ENCODE results near the gene SNAI1.

The SNAI1 gene

GRCh38 chr20:50013976-50014375 lies 31.2 kb downstream of the SNAI1 start:
- H3K4me2 ChIP-seq (ENCODE audit: low read depth, low read length): no peak overlapping the region
- DNase-seq: no peak
- no peak overlapping the region for H3K4me3 ChIP-seq (ENCODE audit: low read length)
- no peaks in the 10 kb centered on the region for H3K79me2 ChIP-seq (ENCODE audit: low read length)
- H3K27me3 ChIP-seq (replicated peaks; ENCODE audit: insufficient read depth, low read length): no peaks in the 10 kb centered on the region
- no peaks in the 10 kb centered on the region for H3K9me2 ChIP-seq (replicated peaks; ENCODE audit: insufficient read depth, low read length)
- no peaks in the 10 kb centered on the region for H3K9me3 ChIP-seq (replicated peaks; ENCODE audit: insufficient read depth, low read length)
- H3K4me1 ChIP-seq (ENCODE audit: low read length): peaks cover 8% of the 10 kb centered on the region
- H2AFZ ChIP-seq (ENCODE audit: low read length): no peak overlapping the region
- peaks cover 10% of the 10 kb centered on the region for H3F3A ChIP-seq (ENCODE audit: insufficient read depth, low read length)
- TF ChIP-seq EZH2 (optimal IDR thresholded peaks at IDR 0.05; ENCODE audit: low read depth, low read length): no peak
- TF ChIP-seq EZH2phosphoT487 (IDR thresholded peaks at IDR 0.05; ENCODE audit: low read length): no peak
- TF ChIP-seq CTCF (IDR thresholded peaks at IDR 0.05; ENCODE audit: low read length): no peak
- no peak overlapping the region for H3K9ac ChIP-seq (ENCODE audit: low read length)
- H3K27ac ChIP-seq (ENCODE audit: low read length): no peak overlapping the region
- no peaks in the 10 kb centered on the region for H3K36me3 ChIP-seq (replicated peaks; ENCODE audit: insufficient read depth, low read length)
- no peaks in the 10 kb centered on the region for H4K20me1 ChIP-seq (ENCODE audit: insufficient read depth, low read length)

- Histone ChIP-seq H3K9ac (ENCODE audit: low read length) (no peak overlapping the region), H3K4me1 (ENCODE audit: low read length) (peaks cover 8% of the 10 kb centered on the region), H3K79me2 (ENCODE audit: low read length) (no peaks in the 10 kb centered on the region)
Observed at GRCh38 chr20:50014570-50015562, 32.1 kb downstream of the SNAI1 start.

DNA sequence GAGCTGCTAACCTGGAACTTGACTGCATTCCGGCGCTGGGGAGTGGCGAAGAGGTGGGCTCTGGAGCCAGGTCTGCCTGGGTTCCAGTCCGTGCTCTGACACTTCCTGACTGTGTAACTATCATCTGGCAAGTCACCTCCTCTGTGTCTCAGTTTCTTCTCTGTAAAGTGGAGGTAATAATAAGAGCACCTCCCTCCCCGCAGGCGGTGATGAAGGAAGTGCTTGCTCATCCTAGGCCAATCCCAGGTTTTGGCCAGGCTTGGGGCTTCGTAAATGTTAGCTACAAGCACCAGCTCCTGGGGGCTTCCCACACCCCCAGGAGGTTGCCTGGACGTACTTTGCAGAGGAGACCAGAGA lies 32.8 kb downstream of the SNAI1 start:
- no peaks in the 10 kb centered on the region for H4K20me1 ChIP-seq (ENCODE audit: insufficient read depth, low read length)
- no peak overlapping the region for H3K27ac ChIP-seq (ENCODE audit: low read length)
- H3K36me3 ChIP-seq (replicated peaks; ENCODE audit: insufficient read depth, low read length): no peaks in the 10 kb centered on the region
- DNase-seq: no peak
- no peak overlapping the region for H3K4me3 ChIP-seq (ENCODE audit: low read length)
- H3K79me2 ChIP-seq (ENCODE audit: low read length): no peaks in the 10 kb centered on the region
- H3K4me1 ChIP-seq (ENCODE audit: low read length): peaks cover 8% of the 10 kb centered on the region
- H3F3A ChIP-seq (ENCODE audit: insufficient read depth, low read length): peaks cover 10% of the 10 kb centered on the region
- no peaks in the 10 kb centered on the region for H3K9me3 ChIP-seq (replicated peaks; ENCODE audit: insufficient read depth, low read length)
- H2AFZ ChIP-seq (ENCODE audit: low read length): no peak overlapping the region
- H3K27me3 ChIP-seq (replicated peaks; ENCODE audit: insufficient read depth, low read length): no peaks in the 10 kb centered on the region
- H3K4me2 ChIP-seq (ENCODE audit: low read depth, low read length): no peak overlapping the region
- H3K9me2 ChIP-seq (replicated peaks; ENCODE audit: insufficient read depth, low read length): no peaks in the 10 kb centered on the region
- no peak overlapping the region for H3K9ac ChIP-seq (ENCODE audit: low read length)
- TF ChIP-seq EZH2phosphoT487 (IDR thresholded peaks at IDR 0.05; ENCODE audit: low read length) (no peak), CTCF (IDR thresholded peaks at IDR 0.05; ENCODE audit: low read length) (no peak), EZH2 (optimal IDR thresholded peaks at IDR 0.05; ENCODE audit: low read depth, low read length) (no peak)

More at GRCh38 chr20:50014570-50015562, 32.1 kb downstream of the SNAI1 start:
- no peak for DNase-seq
- H3K27ac ChIP-seq (ENCODE audit: low read length): no peak overlapping the region
- H3K9me2 ChIP-seq (replicated peaks; ENCODE audit: insufficient read depth, low read length): no peaks in the 10 kb centered on the region
- H3K9me3 ChIP-seq (replicated peaks; ENCODE audit: insufficient read depth, low read length): no peaks in the 10 kb centered on the region
- H4K20me1 ChIP-seq (ENCODE audit: insufficient read depth, low read length): no peaks in the 10 kb centered on the region
- no peak overlapping the region for H3K4me3 ChIP-seq (ENCODE audit: low read length)
- H3K4me2 ChIP-seq (ENCODE audit: low read depth, low read length): no peak overlapping the region
- H3K36me3 ChIP-seq (replicated peaks; ENCODE audit: insufficient read depth, low read length): no peaks in the 10 kb centered on the region
- no peak overlapping the region for H2AFZ ChIP-seq (ENCODE audit: low read length)
- peaks cover 10% of the 10 kb centered on the region for H3F3A ChIP-seq (ENCODE audit: insufficient read depth, low read length)
- no peaks in the 10 kb centered on the region for H3K27me3 ChIP-seq (replicated peaks; ENCODE audit: insufficient read depth, low read length)
- TF ChIP-seq EZH2phosphoT487 (IDR thresholded peaks at IDR 0.05; ENCODE audit: low read length) (no peak), CTCF (IDR thresholded peaks at IDR 0.05; ENCODE audit: low read length) (no peak), EZH2 (optimal IDR thresholded peaks at IDR 0.05; ENCODE audit: low read depth, low read length) (no peak)
